ENCODE results near the gene DECR2. TPM values are rescaled to one million over a fixed set of nuclear protein-coding genes. Genes with fewer than 3 reads are reported as not detected.

DECR2 gene
- total and polyA plus RNA-seq, 2 of the 13 experiments (the other 11 are each of a cell fraction or from before 2014, with no cell fraction given): 36.3 to 44.6 TPM

GRCh38 chr16:381789-382717 is 19.6 kb upstream of the DECR2 start, which contains the start of gene PGAP6 (continued):
- 0 out of 2 replicates have a peak, but pooled peaks have one; percentile 59 for TF ChIP-seq ZBTB7B (CRISPR knock-in tag; IDR thresholded peaks at IDR 0.05)
- 0 out of 2 replicates have a peak, but pooled peaks have one; percentile 16 for TF ChIP-seq PREB (CRISPR knock-in tag; IDR thresholded peaks at IDR 0.05)
- TF ChIP-seq PATZ1 (CRISPR knock-in tag; IDR thresholded peaks at IDR 0.05): peak; percentile 54; the same call in 1 of the 2 replicates
- no peak for TF ChIP-seq ZNF772 (CRISPR knock-in tag; IDR thresholded peaks at IDR 0.05)
- TF ChIP-seq ZFP82 (CRISPR knock-in tag; IDR thresholded peaks at IDR 0.05; ENCODE audit: borderline replicate concordance): no peak
- TF ChIP-seq ZNF788 (CRISPR knock-in tag; IDR thresholded peaks at IDR 0.05; ENCODE audit: borderline replicate concordance): no peak
- TF ChIP-seq CBX5 (CRISPR knock-in tag; IDR thresholded peaks at IDR 0.05; ENCODE audit: borderline replicate concordance): no peak
- TF ChIP-seq TAF1 (CRISPR knock-in tag; IDR thresholded peaks at IDR 0.05): 0 out of 2 replicates have a peak, but pooled peaks have one; percentile 24
- no peak for TF ChIP-seq ATF2 (CRISPR knock-in tag; IDR thresholded peaks at IDR 0.05)
- no peak for TF ChIP-seq ZBTB8A (CRISPR knock-in tag; IDR thresholded peaks at IDR 0.05; ENCODE audit: borderline replicate concordance, low read depth)
- TF ChIP-seq ZNF839 (CRISPR knock-in tag; IDR thresholded peaks at IDR 0.05; ENCODE audit: borderline replicate concordance): no peak
- no peak for TF ChIP-seq ZNF280B (CRISPR knock-in tag; IDR thresholded peaks at IDR 0.05; ENCODE audit: borderline replicate concordance)
- peak; percentile 38 for TF ChIP-seq ZNF740 (CRISPR knock-in tag; IDR thresholded peaks at IDR 0.05)
- 0 out of 2 replicates have a peak, but pooled peaks have one; percentile 32 for TF ChIP-seq TFDP2 (CRISPR knock-in tag; IDR thresholded peaks at IDR 0.05)
- no peak for TF ChIP-seq GATAD2A (CRISPR knock-in tag; IDR thresholded peaks at IDR 0.05)
- peak; percentile 40; the same call in 1 of the 2 replicates for TF ChIP-seq YEATS4 (CRISPR knock-in tag; IDR thresholded peaks at IDR 0.05; ENCODE audit: borderline replicate concordance)
- TF ChIP-seq ISL2 (CRISPR knock-in tag; IDR thresholded peaks at IDR 0.05): 0 out of 2 replicates have a peak, but pooled peaks have one; percentile 28
- 0 out of 2 replicates have a peak, but pooled peaks have one; percentile 55 for TF ChIP-seq NRL (CRISPR knock-in tag; IDR thresholded peaks at IDR 0.05; ENCODE audit: borderline replicate concordance)
- peak; percentile 81; the same call in 1 of the 2 replicates for TF ChIP-seq ZNF691 (CRISPR knock-in tag; IDR thresholded peaks at IDR 0.05; ENCODE audit: borderline replicate concordance, low read depth)

Data from HepG2 (cell line).